ENCODE data around the gene ZIC4. TPM values are rescaled to one million over a fixed set of nuclear protein-coding genes. Genes with fewer than 3 reads are reported as not detected.

ZIC4 gene
- total RNA-seq, 1 experiment from 2014 or later, result not detected

DNA sequence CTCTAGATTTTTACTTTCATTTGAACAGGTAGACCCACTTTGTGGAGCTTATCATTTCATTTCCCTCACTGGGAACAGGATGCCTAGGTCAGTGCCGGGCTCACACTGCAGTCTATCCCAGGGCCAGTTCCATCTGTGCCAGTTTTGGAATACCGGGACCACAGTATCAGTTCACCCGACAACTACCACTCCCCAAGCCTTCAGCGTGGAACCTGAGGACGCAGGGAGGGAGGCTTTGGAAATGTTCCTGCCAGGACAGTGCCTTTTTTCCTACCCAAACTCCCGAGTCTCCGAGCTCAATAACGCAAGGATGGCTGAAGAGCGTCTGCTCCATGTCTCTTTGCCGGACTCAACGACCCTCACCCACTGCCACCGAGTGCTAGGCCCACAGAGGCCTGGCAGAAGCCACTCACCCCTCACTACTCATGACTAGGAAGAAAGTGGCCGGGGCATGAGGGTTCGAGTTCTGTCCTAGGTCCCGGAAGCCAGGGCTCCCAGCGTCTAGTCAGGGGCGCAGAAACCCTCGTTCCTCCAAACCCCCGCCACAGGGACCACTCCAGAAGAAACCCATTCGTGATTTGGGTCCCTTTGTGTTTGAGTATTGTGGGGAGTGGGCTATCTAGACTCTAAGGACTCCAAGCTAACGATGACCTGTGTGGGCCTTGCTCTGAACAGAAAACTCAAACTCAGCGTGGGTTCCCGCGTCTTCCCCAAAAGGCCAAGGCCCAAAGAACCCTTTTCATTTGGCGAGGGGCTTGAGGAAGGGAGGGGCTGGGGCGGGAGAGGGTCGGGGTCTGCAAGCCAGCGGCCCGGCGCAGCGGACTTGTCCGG lies 14.2 kb upstream of the ZIC4 start:
- DNase-seq (ENCODE audit: low read depth, low spot score), result no peak
- in situ Hi-C loops (cut with HindIII; ENCODE audit: low pct_unique_long_range_greater_than_20kb, low sequenced_read_pairs), result no loop called here

DNA sequence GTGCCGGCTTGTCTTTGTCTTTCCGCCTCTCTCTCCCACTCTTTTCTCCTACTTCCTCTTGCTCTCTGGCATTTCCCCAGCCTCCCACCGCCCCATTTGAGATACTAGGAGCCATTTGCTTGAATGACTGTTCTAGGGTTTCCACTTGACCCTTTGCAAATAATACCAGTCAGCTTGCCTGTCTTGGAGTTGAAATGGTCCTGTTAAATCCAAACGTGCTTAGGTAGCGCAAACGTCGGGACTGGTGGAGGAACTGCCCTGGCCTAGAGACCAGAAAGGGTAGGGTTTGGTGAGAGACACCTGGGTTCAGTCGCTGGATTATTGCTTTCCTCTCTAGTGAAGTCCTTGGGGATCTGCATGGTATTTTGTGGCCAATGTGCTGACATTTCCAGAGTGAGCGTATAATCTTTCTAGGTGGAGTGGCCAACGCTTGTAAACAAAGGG lies 13.5 kb upstream of the ZIC4 start:
- DNase-seq (ENCODE audit: low read depth, low spot score), result no peak
- in situ Hi-C loops (cut with HindIII; ENCODE audit: low pct_unique_long_range_greater_than_20kb, low sequenced_read_pairs), result no loop called here

DNA sequence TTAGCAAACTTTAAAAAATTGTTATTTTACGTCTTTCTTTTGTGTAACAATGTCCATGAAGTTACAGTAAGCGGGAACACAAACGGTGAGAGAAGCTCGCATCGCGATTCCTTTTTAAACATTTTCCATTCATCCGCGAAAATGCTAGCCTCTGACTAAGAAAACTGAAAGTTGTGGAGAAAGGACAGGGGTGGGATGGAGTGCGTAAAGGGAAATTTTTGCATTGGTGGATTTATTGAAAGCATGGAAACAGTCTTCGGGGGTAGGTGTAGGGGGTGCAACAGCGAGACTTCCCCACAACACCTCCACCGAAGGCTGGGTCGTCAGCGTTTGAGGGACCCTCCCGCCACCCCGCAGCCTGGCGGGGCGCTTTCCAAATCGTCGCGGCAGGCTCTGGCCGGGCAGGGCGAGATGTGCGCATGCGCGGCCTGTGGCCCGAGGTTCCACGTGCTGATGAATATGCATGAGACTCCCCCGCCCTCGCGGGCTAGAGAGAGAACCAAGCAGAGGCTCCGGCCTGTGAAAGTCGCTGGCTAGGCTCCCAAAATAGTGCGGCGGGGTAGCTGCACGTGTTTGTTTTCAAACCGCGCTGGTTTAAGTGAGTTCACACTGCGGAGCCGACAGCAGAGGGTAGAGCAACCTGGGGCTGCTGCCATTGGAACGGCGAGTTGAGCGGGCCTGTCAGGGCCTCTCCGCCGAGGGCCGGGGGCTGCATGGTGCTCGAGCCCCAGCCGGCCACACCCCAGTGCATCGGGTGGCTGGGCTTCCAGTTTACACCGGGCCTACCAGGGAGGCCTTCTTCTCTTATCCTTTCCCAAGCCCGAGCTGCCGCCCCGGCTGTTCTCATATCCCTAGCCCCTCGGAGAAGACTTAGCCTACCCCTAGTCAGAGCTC lies 12.7 kb upstream of the ZIC4 start:
- in situ Hi-C loops (cut with HindIII; ENCODE audit: low pct_unique_long_range_greater_than_20kb, low sequenced_read_pairs), result no loop called here
- no peak for DNase-seq (ENCODE audit: low read depth, low spot score)

DNA sequence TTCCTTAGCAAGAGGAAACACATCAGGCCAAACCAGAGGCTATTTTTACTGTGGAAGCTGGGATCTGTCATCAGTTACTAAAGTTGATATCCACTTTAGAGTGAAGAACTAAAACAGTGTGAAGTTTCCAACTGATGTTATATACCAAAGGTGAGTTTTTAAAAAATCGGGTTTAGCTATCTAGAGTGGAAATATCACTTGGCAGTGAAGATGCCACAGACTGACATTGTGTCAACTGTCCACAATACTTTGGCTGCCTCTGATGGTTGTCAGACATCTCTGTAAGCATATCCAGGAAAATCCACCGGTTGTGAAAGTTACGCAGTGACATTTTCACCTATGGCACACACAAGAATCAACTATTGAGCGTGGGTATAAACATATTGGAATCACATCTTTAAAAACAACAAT lies 12.0 kb upstream of the ZIC4 start:
- in situ Hi-C loops (cut with HindIII; ENCODE audit: low pct_unique_long_range_greater_than_20kb, low sequenced_read_pairs), result no loop called here
- DNase-seq (ENCODE audit: low read depth, low spot score), result no peak

DNA sequence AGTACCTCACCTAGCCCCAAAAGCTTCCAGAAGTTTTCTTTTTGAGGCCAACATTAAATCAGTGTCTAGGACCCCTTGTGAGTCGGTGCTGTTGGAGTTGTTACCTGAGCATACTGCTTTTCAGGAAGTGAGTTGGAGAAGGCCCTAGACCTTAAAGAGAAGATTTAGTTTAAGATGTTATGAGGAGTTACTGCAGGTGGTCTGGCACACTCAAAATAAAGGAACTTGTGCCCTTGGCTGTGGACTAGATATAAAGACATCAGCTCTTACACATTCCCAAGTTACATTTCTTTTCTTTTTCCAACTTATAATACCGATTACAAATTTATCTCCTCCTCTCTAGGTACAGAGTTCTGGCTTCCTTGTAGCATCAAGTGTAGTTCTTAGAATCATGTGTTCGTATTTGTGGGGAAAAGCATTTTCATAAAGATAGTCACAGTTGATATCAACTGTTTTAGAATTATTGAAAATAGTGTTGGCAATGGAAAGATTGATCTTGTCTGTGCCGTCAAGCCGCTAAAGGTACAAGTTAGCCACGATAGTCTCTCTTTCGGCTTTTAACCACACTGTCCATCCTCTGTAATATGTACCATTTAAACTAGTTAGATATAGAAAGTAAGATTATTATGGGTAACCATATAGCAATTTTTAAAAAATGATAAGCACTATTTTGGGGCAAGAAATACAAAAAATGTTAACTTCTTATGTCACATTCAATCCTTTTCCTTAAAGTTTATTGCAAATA lies 11.4 kb upstream of the ZIC4 start:
- in situ Hi-C loops (cut with HindIII; ENCODE audit: low pct_unique_long_range_greater_than_20kb, low sequenced_read_pairs), result no loop called here
- DNase-seq (ENCODE audit: low read depth, low spot score), result no peak

DNA sequence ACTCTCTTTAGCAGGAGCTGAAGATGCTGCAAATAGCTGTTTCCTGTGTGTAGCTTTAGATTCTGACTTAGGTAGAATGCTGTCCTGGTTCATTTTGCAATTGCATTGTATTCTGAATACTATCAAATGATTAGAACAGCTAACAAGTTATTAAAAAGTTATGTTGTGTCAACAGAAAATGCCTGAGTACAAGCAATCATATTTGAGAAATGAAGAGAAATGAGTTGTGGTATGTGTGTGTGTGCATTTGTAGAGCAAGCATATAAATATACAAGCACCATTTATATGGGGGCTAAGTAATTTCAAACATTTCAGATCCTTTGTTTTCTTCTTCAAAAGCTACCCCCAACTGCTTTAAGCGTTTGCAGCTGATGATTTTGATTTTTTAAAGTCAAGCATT lies 10.6 kb upstream of the ZIC4 start:
- in situ Hi-C loops (cut with HindIII; ENCODE audit: low pct_unique_long_range_greater_than_20kb, low sequenced_read_pairs), result no loop called here
- no peak for DNase-seq (ENCODE audit: low read depth, low spot score)

DNA sequence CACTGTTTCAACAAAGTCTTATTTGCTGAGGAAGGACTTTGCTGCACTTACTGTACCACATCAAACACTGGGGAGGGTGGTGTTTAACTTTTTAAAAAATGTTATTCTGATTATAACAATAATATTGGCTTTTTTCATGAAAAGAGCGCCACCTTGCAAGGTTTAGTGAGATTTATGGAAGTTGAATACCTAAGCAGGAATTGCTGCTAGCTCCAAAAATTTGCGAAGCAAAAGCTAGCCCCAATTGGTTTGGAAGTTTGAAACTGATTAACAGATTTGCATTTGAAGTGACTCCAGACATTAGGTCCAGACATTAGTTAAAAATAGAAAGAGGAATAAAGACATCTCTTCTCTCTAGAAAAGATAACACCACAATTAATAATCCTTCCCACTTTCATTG lies 9.5 kb upstream of the ZIC4 start:
- DNase-seq (ENCODE audit: low read depth, low spot score), result peak; percentile 9
- in situ Hi-C loops (cut with HindIII; ENCODE audit: low pct_unique_long_range_greater_than_20kb, low sequenced_read_pairs), result no loop called here

DNA sequence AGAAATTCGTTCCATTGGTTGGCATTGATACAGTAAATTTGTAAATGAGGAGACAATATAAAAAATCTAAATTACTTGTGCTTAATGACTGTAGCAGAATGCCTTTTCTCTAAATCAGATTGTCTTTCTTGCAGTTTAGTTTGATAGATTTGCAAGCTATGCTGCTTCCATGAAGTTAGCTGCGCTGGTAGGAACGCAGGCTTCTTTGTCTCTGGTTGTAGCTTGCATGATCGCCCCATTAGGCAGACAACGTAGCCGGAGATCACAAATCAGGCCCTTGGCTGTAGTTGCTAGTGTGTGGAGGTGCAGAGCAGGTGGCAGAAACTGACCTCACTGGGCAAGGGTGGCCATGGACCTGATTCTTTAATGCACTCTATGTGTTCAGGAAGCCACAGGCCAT lies 8.9 kb upstream of the ZIC4 start:
- no peak for DNase-seq (ENCODE audit: low read depth, low spot score)
- in situ Hi-C loops (cut with HindIII; ENCODE audit: low pct_unique_long_range_greater_than_20kb, low sequenced_read_pairs), result no loop called here

DNA sequence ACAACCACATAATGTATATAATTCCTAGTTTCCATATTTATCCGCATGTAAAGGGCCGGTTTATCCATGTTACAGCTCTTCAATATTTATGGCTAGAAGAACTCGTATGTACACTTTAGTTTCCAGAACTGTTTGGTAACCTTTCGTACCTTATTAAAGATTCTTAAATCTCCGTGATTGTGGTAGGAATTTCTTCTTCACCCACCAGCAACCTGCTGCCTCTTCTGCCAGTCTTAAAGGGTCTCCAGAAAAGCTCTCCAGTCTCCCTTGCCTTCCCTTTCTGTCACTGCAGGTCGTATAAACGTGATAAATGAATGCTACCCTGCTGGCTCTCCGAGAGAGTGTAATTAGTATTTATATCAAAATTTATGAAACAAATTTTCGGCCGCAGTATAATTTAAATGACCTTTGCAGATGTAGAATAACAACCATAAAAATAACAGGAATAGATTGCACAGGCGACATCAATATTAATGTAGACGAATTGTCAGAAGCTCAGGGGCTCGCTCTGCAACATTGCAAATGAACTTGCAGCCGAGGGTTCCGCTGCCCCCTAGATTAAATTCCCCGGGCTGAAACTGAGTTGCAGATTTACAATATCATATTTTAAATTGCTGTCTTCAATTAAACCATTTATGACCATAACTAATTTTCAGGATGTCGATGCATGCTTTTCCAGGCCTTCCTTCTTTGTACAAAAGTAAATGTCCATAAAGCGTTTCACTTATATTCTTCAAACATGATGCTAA lies 8.2 kb upstream of the ZIC4 start:
- no peak for DNase-seq (ENCODE audit: low read depth, low spot score)
- in situ Hi-C loops (cut with HindIII; ENCODE audit: low pct_unique_long_range_greater_than_20kb, low sequenced_read_pairs), result no loop called here

DNA sequence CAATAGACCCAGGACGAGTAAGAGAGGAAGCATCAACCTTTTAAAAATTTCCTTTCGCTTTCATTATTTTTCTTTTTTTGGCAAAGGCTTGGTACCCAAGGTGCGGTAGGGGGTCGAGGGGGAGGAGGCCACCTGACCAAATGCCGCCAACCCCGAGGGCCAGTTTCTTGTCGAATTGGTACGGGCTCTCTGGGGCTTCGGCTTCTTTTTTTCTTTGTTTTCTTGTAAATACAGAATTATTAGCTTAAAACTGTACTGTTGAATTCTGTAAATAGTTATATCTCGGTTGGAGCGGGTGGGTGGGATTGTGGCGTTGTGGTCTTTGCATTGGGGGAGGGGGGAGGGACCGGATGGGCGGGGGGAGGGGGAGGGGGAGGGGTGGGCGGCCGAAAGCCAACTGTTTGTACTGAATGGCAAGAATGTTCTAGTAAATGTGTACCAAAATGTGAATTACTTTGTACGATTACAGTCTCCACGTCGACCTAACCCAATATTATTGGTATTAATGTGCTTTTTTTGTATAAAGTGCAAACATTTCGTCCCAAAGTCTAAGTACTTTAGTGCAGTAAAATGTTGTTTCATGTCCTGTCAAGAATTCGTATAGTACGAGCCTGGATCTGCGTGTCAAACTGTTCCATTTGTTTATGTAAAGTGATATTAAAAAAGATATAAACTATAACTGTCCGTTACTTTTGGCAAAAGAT lies 7.5 kb upstream of the ZIC4 start:
- in situ Hi-C loops (cut with HindIII; ENCODE audit: low pct_unique_long_range_greater_than_20kb, low sequenced_read_pairs), result no loop called here
- no peak for DNase-seq (ENCODE audit: low read depth, low spot score)

DNA sequence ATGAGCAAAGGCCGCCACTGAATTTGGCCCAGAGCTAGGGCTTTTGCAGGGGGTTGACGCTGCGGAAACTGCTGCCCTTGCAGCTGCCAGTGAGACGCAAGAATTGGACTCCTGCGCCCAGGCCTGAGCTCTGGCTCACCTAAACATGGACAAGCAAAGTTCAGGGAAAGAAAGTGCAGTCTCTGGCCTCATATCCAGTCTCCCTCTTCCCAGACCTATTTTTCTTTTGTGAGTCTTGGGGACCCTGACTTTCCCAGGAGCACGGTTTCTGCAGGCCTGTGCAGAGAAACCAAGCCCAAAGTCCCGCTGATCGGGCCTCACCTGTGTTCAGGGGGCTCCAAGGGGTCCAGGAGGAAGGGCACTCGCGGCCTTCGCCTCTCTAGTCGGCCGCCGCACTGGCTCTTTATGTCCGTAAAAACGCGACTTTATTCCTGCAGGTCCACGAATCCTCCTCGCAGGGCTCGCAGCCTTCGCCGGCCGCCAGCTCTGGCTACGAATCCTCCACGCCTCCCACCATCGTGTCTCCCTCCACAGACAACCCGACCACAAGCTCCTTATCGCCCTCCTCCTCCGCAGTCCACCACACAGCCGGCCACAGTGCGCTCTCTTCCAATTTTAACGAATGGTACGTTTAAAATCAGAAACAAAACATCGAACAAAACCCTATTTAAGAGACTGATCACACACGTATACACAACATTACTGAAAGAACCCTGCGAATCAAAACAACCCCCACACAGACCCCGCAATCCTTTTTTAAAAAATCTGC lies 6.8 kb upstream of the ZIC4 start:
- DNase-seq (ENCODE audit: low read depth, low spot score), result no peak
- in situ Hi-C loops (cut with HindIII; ENCODE audit: low pct_unique_long_range_greater_than_20kb, low sequenced_read_pairs), result no loop called here

DNA sequence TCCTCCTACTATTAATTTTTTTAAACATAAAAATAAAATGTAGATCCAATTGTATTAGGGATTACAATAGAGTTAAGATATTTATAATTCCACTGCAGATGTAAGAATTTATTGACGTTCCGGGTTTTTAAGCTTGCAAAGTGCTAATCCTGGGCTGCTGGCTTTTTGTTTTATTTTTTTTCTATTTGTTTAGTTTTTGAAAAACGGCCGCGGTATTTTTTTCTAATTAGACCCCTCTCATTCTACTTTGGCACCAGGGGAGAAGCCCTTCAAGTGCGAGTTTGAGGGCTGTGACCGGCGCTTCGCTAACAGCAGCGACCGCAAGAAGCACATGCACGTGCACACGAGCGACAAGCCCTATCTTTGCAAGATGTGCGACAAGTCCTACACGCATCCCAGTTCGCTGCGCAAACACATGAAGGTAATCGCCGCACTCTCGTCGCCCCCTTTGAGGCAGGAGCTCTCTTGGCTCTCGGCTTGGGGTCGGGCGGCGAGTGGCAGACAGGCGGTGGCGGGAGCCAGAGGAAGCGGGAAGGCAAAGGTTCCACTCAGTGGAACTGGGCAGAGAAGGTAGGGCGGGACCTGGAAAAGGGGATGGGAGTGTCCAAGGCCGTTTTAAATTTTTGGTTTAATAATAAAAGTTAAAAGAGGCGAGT lies 6.0 kb upstream of the ZIC4 start:
- DNase-seq (ENCODE audit: low read depth, low spot score), result no peak
- in situ Hi-C loops (cut with HindIII; ENCODE audit: low pct_unique_long_range_greater_than_20kb, low sequenced_read_pairs), result no loop called here

DNA sequence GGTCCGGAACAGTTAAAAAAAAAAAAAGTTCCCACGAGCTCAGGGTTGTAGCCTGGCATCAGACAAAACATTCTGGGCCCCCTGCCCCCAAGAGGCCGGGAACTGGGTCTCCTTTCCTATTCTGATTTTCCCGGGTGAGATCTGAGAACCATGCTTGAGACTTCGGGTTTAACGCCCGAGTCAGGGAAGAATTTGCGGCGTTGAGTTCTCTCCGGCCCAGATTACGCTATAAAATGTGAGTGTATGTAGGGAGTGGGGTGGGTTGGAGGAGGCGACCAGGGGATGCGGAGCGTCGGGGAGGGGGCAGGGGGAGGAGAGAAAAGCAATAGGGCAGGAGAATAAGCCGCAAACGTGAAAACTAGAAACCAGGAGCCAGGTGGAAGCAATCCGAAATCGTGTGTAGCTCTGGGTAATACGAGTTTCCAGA lies 5.5 kb upstream of the ZIC4 start:
- no peak for DNase-seq (ENCODE audit: low read depth, low spot score)
- in situ Hi-C loops (cut with HindIII; ENCODE audit: low pct_unique_long_range_greater_than_20kb, low sequenced_read_pairs), result no loop called here

DNA sequence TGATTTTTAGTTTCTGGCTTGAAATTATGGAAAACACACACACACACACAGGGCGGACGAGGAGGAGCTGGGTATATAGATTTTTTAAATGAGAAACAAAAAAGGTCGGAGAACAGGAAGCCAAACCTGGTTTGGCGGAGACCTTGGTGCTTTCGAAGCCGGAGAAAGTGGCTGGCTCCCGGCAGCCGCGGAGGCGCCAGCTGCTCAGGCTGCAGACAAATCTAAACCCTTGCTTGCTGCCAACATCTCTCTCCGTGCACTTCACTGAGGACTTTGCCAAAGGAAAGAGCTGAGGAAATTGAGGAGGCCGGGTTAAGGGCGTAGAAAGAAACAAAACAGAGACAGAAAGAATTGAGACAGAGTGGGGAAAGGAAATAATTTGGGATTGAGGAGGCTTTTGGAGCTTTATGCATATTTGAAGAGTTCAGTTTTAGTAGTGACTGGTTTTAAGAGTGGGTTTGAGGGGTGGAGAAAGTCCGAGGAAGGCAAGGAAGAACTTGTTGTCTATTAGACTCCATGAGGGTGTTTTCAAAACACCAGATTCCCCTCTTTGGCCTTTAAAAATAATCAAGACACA lies 5.0 kb upstream of the ZIC4 start:
- DNase-seq (ENCODE audit: low read depth, low spot score), result no peak
- in situ Hi-C loops (cut with HindIII; ENCODE audit: low pct_unique_long_range_greater_than_20kb, low sequenced_read_pairs), result no loop called here

DNA sequence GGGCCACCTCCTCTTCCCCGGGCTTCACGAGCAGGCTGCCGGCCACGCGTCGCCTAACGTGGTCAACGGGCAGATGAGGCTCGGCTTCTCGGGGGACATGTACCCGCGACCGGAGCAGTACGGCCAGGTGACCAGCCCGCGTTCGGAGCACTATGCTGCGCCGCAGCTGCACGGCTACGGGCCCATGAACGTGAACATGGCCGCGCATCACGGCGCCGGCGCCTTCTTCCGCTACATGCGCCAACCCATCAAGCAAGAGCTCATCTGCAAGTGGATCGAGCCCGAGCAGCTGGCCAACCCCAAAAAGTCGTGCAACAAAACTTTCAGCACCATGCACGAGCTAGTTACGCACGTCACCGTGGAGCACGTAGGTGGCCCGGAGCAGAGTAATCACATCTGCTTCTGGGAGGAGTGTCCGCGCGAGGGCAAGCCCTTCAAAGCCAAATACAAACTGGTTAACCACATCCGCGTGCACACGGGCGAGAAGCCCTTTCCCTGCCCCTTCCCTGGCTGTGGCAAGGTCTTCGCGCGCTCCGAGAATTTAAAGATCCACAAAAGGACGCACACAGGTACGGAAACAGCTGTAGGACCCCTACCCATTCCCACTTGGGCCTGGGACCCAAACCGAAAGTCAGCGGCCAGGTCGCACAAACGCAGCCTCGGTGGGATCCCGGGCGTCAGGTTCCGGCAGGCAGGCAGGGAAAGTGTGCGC lies 4.3 kb upstream of the ZIC4 start:
- in situ Hi-C loops (cut with HindIII; ENCODE audit: low pct_unique_long_range_greater_than_20kb, low sequenced_read_pairs), result no loop called here
- no peak for DNase-seq (ENCODE audit: low read depth, low spot score)

Measured in SK-MEL-5 (cell line).